Right atrium auricular region (tissue), 2 donors: ENCODE data around the gene COMMD2. TPM values are rescaled to one million over a fixed set of nuclear protein-coding genes. Genes with fewer than 3 reads are reported as not detected.

Experiments used
- DNase-seq: peaks from one replicate; pipeline ENCODE4 v3.0.0-alpha.2; 2019; ENCODE audit warnings: low spot score
- H3K27ac ChIP-seq, 2 donors: fragments of 200-600 bp; sonication (generic); 1 replicate in 1 of 2; 2 replicates in 1 of 2; pipeline ENCODE4 v1.5.1; 2016 to 2019
- H3K27me3 ChIP-seq, 2 donors: fragments of 200-600 bp; sonication (generic); one replicate each; pipeline versions ENCODE4 v1.5.1 to v1.6.0; 2017 to 2019
- H3K36me3 ChIP-seq: fragments of 200-600 bp; sonication (generic); one replicate; pipeline ENCODE4 v1.5.1; 2016
- H3K4me1 ChIP-seq, 2 donors: fragments of 200-600 bp; sonication (generic); one replicate each; pipeline versions ENCODE4 v1.5.1 to v1.6.0; 2017 to 2019
- H3K4me3 ChIP-seq, 2 donors: fragments of 200-600 bp; sonication (generic); 1 replicate in 1 of 2; 2 replicates in 1 of 2; pipeline ENCODE4 v1.5.1; 2017 to 2019; ENCODE audit warnings: mild to moderate bottlenecking in 1 of 2, moderate library complexity in 1 of 2
- H3K9me3 ChIP-seq, 2 donors: fragments of 200-600 bp; sonication (generic); one replicate each; pipeline ENCODE4 v1.5.1; 2019
- total RNA-seq, 2 donors: library from RNA; depleted of rRNA; stranded (reverse); fragments of >200 nt; gene quantifications; one replicate each; pipeline ENCODE4 v1.1.0, GENCODE V29; 2016
- TF ChIP-seq, protein P1 (sequence below), 2 donors: fragments of 200-600 bp; sonication (generic); IDR thresholded peaks; one replicate each; pipeline ENCODE4 v1.5.1; 2019; ENCODE audit warnings: antibody characterized with exemption in 2 of 2

COMMD2 gene
- total RNA-seq, 2 donors from 2014 or later, result 10.3 to 10.6 TPM

- no peak for DNase-seq
- H3K27me3 ChIP-seq, result no peaks in the 10 kb centered on the region
- H3K4me3 ChIP-seq, result no peak overlapping the region
- H3K36me3 ChIP-seq, result no peaks in the 10 kb centered on the region
- peak overlapping the region in 1 of 2 donors; percentile 23 for H3K27ac ChIP-seq
- peaks cover 0 to 6% of the 10 kb centered on the region in 2 donors for H3K9me3 ChIP-seq
- no peaks in the 10 kb centered on the region for H3K4me1 ChIP-seq
- TF ChIP-seq, protein P1, sequence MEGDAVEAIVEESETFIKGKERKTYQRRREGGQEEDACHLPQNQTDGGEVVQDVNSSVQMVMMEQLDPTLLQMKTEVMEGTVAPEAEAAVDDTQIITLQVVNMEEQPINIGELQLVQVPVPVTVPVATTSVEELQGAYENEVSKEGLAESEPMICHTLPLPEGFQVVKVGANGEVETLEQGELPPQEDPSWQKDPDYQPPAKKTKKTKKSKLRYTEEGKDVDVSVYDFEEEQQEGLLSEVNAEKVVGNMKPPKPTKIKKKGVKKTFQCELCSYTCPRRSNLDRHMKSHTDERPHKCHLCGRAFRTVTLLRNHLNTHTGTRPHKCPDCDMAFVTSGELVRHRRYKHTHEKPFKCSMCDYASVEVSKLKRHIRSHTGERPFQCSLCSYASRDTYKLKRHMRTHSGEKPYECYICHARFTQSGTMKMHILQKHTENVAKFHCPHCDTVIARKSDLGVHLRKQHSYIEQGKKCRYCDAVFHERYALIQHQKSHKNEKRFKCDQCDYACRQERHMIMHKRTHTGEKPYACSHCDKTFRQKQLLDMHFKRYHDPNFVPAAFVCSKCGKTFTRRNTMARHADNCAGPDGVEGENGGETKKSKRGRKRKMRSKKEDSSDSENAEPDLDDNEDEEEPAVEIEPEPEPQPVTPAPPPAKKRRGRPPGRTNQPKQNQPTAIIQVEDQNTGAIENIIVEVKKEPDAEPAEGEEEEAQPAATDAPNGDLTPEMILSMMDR (IDR thresholded peaks at IDR 0.05), result no peak
Measured at GRCh38 chr3:149702691-149703441, 49.4 kb downstream of the COMMD2 start.

- Histone ChIP-seq H3K27ac (peak overlapping the region in 1 of 2 donors; percentile 23), H3K9me3 (peaks cover 0 to 6% of the 10 kb centered on the region in 2 donors), H3K4me1 (no peaks in the 10 kb centered on the region), H3K4me3 (no peak overlapping the region), H3K27me3 (no peaks in the 10 kb centered on the region), H3K36me3 (no peaks in the 10 kb centered on the region)
- DNase-seq, result no peak
- TF ChIP-seq, protein P1 (IDR thresholded peaks at IDR 0.05), result no peak
Measured at GRCh38 chr3:149701977-149702350, 50.3 kb downstream of the COMMD2 start.

- Histone ChIP-seq H3K9me3 (peaks cover 0 to 6% of the 10 kb centered on the region in 2 donors), H3K27ac (no peak overlapping the region), H3K27me3 (no peaks in the 10 kb centered on the region), H3K36me3 (no peaks in the 10 kb centered on the region), H3K4me3 (no peak overlapping the region), H3K4me1 (no peaks in the 10 kb centered on the region)
- DNase-seq, result no peak
- TF ChIP-seq, protein P1 (IDR thresholded peaks at IDR 0.05), result no peak
Measured at GRCh38 chr3:149701206-149701976, 50.9 kb downstream of the COMMD2 start.

Other genes with a start within 250 kb of the COMMD2 start
- 10 to 100 TPM; 53.4 to 73.1 TPM for gene WWTR1, start 94.5 kb downstream of the COMMD2 start, total RNA-seq
- not detected for gene ANKUB1, start 40.1 kb upstream of the COMMD2 start, total RNA-seq
- 10 to 100 TPM; 48.8 to 56.0 TPM for gene RNF13, start 60.7 kb upstream of the COMMD2 start, total RNA-seq
- 10 to 100 TPM; 28.1 to 29.3 TPM for gene PFN2, start 218.4 kb upstream of the COMMD2 start, total RNA-seq